GM18858 (cell line): ENCODE measurements around the gene BCLAF3.

ENCODE experiments used
- ATAC-seq: cut with Tn5 transposase; IDR thresholded peaks from one replicate; pipeline ENCODE4 v1.9.1; 2021; ENCODE audit not compliant: unreplicated experiment

Gene BCLAF3

DNA sequence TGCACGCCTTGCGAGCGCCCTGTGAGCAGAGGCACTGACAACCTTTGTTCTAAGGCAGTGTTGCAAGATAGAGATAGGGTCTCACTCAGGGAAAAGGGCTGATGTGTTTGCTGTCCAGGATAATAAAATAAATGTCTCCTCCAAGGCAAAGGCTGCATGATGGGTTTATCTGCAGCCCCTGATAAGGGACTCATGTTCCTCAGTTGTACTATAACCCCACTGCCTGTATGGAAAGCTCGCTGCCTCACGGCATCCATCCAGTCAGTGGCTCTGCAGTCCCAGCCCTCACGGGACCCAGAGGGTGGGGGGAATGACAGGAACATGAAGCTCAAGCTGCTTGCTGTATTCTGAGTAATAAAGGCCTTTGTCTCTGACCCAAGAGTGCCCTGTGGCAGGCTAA is 22.6 kb downstream of the BCLAF3 start:
- no peak for ATAC-seq

DNA sequence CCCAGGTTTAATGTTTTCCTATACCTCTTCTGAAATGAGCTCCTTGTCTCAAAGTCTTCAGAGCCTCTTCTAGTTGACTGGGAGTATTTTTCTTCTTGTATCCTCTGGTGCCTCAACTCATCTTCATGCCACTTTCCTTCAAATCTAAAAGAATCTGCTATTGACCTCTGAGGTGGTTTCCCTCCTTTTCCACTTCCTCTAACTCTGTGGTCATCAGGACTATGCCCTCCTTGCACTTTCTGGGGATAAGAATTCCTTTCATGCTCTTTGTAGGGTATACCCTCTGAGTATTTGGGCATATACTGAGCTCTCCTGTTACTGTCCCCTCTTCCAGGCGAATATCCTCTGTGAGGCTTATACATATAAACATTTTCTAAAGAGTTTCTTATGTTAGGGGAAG is 24.8 kb downstream of the BCLAF3 start:
- no peak for ATAC-seq

DNA sequence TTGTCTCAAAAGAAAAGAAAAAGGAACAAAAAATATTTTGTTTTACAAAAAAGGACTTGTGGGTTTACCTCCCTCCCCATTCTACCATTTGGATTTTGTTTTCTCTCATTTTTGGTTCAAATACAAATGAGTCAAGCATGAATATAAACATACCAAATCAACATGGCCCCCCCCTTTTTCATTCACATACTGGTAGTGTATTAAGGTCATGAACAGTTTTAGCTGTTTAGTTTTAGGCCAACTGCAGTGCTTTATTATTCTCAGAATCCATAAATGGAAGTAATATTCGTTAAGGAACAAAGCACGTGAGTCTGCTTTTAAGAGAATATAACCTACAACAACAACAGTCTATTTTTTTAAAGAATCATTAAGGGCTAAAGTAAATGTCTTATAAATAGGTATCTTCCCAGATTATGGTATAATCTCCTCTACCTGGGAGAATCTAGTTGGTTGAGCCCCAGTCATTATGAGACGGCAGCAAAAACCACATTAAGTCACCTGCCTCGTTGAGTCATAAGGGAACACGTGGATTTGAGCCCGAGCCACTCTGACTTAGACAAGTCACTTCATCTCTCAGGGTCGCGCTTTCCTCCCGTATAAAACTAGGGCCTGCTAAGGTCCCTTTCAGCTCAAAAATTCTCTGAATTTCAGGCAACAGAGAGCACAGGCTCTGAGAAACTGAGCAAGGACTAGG is 26.7 kb downstream of the BCLAF3 start:
- ATAC-seq = peak; percentile 90

DNA sequence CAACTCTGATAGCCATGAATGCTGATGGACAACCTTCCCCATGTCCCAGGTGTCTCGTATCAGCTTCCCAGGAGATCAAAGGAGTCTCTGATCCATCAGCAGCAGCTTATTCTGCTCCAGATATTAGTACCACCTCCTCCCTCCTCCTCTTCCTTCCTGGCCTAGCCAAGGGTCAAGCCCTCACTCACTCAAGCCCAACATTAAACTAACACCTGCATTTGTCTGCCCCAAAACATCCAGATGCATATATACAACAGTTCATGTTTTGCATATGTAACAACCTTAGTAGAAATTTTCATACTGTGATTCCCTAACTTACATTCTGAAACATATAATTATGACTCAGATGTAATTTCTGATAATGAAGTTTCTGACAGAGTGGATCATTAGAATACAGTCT is 29.9 kb downstream of the BCLAF3 start:
- ATAC-seq = no peak

DNA sequence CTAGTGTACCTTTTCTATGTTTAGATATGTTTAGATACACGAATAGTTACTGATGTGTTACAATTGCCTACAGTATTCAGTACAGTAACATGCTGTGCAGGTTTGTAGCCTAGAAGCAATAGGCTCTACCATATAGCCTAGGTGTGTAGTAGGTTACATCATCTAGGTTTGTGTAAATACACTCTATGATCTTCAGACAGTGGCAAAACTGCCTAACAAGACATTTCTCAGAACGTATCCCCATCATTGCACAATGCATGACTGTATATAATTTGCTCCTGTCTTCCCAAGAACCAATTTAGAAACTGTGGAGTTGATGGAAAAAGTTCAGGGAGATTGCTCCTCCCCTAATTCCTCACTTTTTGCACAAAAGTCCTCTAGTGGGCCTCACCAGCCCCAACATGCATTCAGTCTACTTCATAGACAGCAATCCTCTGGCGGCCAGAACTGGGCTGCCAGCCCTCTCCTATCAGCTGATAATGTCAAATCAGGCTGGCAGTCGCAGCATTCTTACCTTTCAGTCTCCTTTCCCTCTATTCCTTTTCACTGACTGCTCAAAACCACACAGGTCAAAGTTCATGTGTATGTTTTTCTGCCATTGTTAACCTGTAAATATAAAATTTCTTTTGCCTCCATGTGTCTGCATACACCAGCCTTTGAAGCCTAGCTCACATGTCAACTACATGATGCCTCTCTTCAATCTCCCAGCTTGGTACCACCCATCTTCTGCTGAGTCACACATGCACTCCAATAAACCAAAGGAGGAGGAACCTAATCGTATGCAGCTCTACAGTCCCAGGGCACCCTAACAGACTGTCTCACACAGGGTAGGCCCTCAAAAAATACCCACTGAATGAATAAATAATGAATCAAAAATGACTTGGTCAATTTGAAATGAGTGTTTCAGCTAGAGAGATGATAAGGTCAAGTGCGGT is 32.0 kb downstream of the BCLAF3 start:
- ATAC-seq = no peak

DNA sequence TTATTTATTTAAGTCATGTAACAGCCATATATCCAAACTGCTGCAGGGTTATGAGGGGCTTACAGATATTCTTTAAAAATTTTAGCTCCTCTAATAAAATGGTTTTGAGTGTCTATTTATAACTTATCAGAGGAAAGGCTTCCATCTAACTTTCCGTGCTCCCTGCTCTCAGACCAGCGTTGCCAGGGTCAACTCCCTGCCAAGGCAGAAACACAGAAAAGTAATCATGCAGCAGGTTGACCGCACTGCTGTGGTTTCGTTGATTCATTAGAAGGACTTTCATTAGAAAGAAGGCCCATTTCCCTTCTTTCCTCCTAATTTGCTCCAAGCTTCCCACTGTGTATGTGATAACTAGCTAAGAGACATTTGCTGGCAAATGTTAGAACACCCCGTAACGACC is 33.9 kb downstream of the BCLAF3 start:
- ATAC-seq = no peak

DNA sequence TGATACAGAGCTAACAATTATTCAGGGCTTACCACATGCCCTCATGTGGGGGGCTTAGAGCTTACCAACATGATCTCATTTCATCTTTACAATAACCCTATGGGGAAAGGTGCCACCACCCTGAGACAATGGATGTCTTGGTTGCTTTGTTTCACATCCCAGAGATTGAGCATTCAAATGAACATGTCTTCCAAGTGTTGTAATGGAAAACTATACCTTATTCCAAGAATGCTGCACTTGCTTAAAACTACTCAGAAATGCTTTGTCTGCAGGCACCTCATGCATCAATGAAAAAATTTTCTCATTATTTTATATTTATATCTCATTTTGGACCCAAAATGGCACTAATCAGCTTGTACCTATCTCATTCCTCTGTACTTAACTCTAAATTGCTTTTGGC is 34.6 kb downstream of the BCLAF3 start:
- no peak for ATAC-seq

DNA sequence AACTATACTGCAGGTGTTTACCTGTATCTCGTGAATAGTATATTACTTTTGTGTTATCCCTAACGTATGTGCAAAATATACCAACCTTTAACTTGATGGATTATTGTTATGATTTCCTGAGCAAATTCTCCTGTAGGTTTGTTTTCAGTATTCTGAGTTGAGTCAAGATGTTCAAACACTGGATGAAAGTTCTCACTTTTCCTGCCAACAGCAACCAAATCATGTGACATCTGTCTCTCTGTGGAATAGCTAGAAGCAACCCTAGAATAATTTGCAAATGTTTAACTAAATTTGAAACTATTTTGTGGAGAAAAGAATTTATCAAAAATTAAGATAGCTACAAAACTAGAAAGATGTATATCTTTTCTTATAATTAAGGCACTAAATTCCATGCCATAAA is 35.6 kb downstream of the BCLAF3 start:
- no peak for ATAC-seq

DNA sequence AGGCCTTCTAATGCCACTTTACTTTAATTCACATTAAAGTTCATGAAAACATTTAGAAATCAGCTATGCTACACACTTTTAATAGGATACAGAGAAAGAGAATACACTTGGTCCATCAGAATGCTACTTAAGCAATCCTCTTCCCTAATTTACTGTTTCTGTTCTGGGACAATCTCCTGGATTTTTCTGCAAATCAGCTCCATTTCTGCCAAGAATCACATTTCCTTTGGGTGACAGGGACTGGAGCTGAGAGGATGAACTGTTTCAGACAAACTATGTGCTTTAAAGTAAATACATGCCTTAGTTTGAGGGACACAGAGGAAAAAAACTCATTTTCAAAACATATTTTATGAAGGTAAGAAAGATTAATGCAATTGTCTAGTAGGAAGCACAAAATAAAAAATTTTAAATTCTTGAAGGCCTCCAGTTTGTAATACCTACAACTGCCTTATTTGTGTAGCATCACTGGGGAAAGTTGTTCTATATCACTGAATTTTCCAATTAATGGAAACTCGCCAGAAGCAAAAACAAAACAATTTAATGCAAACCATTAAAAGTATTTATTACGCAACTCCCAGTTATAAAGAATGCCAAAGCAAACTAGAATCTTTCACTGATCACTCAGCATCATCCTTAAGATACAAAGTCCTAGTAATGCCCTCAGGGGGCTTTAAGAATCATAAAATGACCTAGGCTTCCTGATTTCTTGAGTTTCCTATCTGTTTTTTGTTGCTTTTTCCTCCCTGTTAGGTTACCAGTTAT is 36.3 kb downstream of the BCLAF3 start:
- no peak for ATAC-seq

DNA sequence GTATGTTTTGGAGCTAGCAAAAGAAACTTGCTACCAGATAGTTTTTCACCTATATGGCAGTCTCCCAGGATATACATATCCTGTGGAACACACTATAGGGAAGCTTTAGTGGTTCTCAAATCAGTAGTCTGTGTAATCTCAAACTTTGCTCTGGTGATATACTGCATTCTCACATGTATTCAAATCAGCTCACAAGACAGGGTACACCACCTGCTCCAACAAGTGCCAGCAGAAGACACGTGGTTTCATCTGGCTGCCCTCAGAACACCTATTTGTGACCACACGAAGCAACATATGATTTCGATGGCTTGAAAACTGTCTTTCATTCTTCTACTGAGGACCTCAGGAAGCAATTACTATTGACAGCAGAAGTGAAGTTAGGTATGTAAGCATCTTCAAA is 37.7 kb downstream of the BCLAF3 start:
- ATAC-seq = peak; percentile 46

DNA sequence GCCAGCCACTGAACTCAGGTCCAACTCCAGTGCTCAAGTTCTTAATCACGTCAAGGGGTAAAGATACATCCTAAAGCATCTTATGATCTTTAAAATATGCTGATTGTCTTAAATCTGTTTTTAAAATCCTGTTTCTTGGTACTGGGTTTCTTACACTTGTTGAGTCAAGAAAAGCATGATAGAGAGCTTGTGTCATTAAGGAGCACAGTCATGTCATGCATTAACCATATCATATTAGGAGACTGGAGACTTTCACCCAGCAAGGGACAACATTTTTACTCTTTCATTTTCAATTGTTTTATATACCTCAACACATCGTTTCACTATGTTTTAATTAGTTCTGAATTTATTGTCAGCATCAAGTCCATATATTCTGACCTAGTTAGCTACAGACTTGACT is 41.5 kb downstream of the BCLAF3 start:
- ATAC-seq = no peak

DNA sequence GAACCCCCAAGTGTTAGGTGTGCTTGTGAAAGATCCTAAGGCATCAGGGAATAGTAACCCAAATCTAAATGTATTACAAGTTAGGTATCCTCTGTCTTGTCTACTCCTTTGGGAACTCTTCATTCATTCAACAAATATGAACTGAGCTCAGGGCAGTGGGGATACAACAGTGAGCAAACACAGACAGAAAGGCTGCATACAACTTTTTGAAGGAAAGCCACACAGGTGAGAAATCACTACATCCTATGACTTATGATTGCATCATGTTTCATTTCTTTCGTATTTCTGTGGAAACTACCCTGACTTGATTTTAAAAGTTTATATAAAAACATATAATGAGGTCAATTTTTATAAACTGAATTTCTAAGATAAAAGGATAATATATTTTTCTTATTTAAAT is 43.2 kb downstream of the BCLAF3 start:
- ATAC-seq = no peak
